Vagina (tissue), 2 donors: Measurements from ENCODE around the gene DENND2D. TPM values are rescaled to one million over a fixed set of nuclear protein-coding genes. Genes with fewer than 3 reads are reported as not detected.

Source experiments
- DNase-seq, 2 donors: peaks; one replicate each; pipeline ENCODE4 v3.0.0-alpha.2; 2017; ENCODE audit errors: extremely low spot score in 2 of 2
- H3K27ac ChIP-seq: fragments of 200-600 bp; sonication (generic); one replicate; pipeline ENCODE4 v1.5.1; 2019
- H3K27me3 ChIP-seq: fragments of 200-600 bp; sonication (generic); one replicate; pipeline ENCODE4 v1.5.1; 2019
- H3K36me3 ChIP-seq, 2 donors: fragments of 200-600 bp; sonication (generic); one replicate each; pipeline ENCODE4 v1.5.1; 2017 to 2019
- H3K4me1 ChIP-seq: fragments of 200-600 bp; sonication (generic); one replicate; pipeline ENCODE4 v1.5.1; 2019
- H3K4me3 ChIP-seq, 2 donors: fragments of 200-600 bp; sonication (generic); 1 replicate in 1 of 2; 2 replicates in 1 of 2; pipeline ENCODE4 v1.5.1; 2016 to 2019
- H3K9me3 ChIP-seq: fragments of 200-600 bp; sonication (generic); one replicate; pipeline ENCODE4 v1.5.1; 2019
- POLR2A ChIP-seq, 2 donors: fragments of 450-650 bp; IDR thresholded peaks; one replicate each; pipeline ENCODE4 v1.6.1; 2017; ENCODE audit warnings: antibody characterized with exemption in 2 of 2, mild to moderate bottlenecking in 2 of 2, moderate library complexity in 2 of 2
- POLR2AphosphoS5 ChIP-seq, 2 donors: sonication (generic); formaldehyde crosslinking; IDR thresholded peaks; one replicate each; pipeline ENCODE4 v1.9.0; 2017; ENCODE audit warnings: antibody characterized with exemption in 2 of 2, mild to moderate bottlenecking in 2 of 2, low read depth in 1 of 2; ENCODE audit not compliant: insufficient read depth in 1 of 2
- intact Hi-C: fragments of 100-400 bp; cut with DNase I; formaldehyde crosslinking; loops from one replicate; pipeline ENCODE4 v1.15.1; 2023
- total RNA-seq: library from RNA; depleted of rRNA; stranded (reverse); fragments of >200 nt; gene quantifications from one replicate; pipeline ENCODE4 v1.2.3, GENCODE V29; 2016
- TF ChIP-seq, protein P1 (sequence below), 3 experiments: fragments of 450-650 bp in 2 of 3; fragments of 200-600 bp in 1 of 3; sonication (generic) in 1 of 3; IDR thresholded peaks; one replicate each; pipeline ENCODE4 v1.5.1; 2017 to 2019; ENCODE audit warnings: antibody characterized with exemption in 3 of 3, mild to moderate bottlenecking in 2 of 3, moderate library complexity in 2 of 3

DENND2D gene
- total RNA-seq, 1 donor from 2014 or later = 25.5 TPM

- Histone ChIP-seq H3K9me3 (no peaks in the 10 kb centered on the region), H3K36me3 (peaks cover 0 to 25% of the 10 kb centered on the region in 2 donors), H3K4me3 (no peak overlapping the region), H3K4me1 (peaks cover 55% of the 10 kb centered on the region), H3K27me3 (no peaks in the 10 kb centered on the region), H3K27ac (peak overlapping the region; percentile 79)
- peak in 1 of 2 donors; percentile 42 for TF ChIP-seq POLR2AphosphoS5 (IDR thresholded peaks at IDR 0.05; ENCODE audit: insufficient read depth in 1 of 2, low read depth in 1 of 2)
- TF ChIP-seq, protein P1, sequence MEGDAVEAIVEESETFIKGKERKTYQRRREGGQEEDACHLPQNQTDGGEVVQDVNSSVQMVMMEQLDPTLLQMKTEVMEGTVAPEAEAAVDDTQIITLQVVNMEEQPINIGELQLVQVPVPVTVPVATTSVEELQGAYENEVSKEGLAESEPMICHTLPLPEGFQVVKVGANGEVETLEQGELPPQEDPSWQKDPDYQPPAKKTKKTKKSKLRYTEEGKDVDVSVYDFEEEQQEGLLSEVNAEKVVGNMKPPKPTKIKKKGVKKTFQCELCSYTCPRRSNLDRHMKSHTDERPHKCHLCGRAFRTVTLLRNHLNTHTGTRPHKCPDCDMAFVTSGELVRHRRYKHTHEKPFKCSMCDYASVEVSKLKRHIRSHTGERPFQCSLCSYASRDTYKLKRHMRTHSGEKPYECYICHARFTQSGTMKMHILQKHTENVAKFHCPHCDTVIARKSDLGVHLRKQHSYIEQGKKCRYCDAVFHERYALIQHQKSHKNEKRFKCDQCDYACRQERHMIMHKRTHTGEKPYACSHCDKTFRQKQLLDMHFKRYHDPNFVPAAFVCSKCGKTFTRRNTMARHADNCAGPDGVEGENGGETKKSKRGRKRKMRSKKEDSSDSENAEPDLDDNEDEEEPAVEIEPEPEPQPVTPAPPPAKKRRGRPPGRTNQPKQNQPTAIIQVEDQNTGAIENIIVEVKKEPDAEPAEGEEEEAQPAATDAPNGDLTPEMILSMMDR (IDR thresholded peaks at IDR 0.05) = no peak
- no peak for DNase-seq
- intact Hi-C loops = no loop called here
Measured at GRCh38 chr1:111190931-111191451, 9.5 kb downstream of the DENND2D start.

DNA sequence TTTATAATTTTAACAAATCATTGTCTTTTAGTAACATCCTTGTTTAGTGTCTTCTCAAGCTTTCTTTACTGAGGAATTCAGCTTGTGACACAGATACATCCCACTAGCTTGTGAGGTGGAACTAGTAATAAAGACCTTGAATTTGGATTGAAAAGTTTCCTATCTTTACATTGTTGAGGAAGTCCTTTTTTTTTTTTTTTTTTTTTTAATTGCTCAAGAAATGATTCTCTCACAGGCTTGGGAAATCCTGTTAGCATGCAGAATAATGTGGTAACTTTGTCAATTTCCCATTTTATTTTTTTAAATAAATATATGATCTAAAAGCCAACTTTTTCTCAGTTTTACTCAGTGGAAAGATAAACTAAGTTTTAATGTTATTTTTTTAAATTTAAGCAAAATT lies 15.8 kb downstream of the DENND2D start:
- Histone ChIP-seq H3K27me3 (no peaks in the 10 kb centered on the region), H3K27ac (no peak overlapping the region), H3K9me3 (no peaks in the 10 kb centered on the region), H3K4me3 (no peak overlapping the region), H3K4me1 (peaks cover 9% of the 10 kb centered on the region), H3K36me3 (peaks cover 0 to 21% of the 10 kb centered on the region in 2 donors)
- no peak for TF ChIP-seq POLR2A (IDR thresholded peaks at IDR 0.05)
- TF ChIP-seq, protein P1 (IDR thresholded peaks at IDR 0.05) = no peak
- no peak for TF ChIP-seq POLR2AphosphoS5 (IDR thresholded peaks at IDR 0.05; ENCODE audit: insufficient read depth in 1 of 2, low read depth in 1 of 2)
- intact Hi-C loops = no loop called here
- no peak for DNase-seq

DNA sequence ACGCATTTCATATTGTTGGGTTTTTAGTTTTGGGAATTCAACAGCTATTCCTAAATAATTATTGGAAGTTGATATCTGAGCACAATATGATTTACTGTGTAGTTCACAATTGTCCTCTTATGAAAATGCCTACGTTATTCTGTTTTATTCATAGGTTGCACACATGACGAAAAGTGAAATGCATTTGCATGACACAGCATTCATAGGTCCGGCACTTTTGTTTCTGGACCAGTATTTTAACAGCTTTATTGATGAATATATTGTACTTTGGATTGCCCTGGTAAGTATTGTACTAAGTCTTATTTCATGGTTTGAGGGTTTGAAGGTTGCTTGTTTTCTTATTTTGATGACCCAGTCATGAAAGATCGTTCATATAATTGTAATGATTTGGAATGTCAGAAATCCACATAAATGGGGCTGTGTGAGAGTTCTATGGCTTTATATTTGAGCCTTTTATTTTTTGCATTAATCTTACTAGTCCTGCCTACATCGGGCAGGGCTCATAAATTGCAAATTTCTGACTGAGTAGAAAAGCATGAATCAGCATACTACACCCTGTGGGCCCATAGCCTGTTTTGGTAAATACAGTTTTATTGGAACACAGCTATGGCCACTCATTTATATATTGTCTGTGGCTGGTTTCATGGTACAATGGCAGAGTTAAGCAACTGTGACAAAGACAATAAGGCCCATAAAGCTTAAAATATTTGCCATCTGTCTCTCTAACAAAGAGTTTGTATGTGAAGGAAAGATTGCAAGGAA lies 17.0 kb downstream of the DENND2D start:
- no peak for DNase-seq
- no peaks in the 10 kb centered on the region for H3K27me3 ChIP-seq
- no peak overlapping the region for H3K4me3 ChIP-seq
- H3K27ac ChIP-seq = no peak overlapping the region
- H3K36me3 ChIP-seq = peaks cover 0 to 18% of the 10 kb centered on the region in 2 donors
- peaks cover 9% of the 10 kb centered on the region for H3K4me1 ChIP-seq
- no peaks in the 10 kb centered on the region for H3K9me3 ChIP-seq
- intact Hi-C loops = no loop called here
- TF ChIP-seq, protein P1 (IDR thresholded peaks at IDR 0.05) = no peak
- no peak for TF ChIP-seq POLR2AphosphoS5 (IDR thresholded peaks at IDR 0.05; ENCODE audit: insufficient read depth in 1 of 2, low read depth in 1 of 2)
- TF ChIP-seq POLR2A (IDR thresholded peaks at IDR 0.05) = no peak

DNA sequence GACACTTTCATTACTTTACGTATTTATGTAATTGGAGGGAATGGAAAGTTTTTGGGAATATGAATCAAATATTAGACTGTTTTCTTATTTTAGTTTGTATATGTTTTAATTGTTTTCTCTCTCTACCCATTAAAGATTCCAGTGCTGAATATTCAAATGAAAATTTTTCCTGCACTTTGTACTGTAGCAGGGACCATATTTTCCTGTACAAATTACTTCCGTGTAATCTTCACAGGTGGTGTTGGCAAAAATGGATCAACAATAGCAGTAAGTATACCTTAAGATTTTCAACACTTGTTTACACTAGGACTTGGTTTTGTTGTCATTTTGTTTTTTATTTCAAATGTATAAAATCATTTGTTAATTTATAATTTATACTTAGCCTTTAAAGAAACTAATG lies 18.4 kb downstream of the DENND2D start:
- H3K4me3 ChIP-seq = no peak overlapping the region
- H3K36me3 ChIP-seq = peaks cover 0 to 5% of the 10 kb centered on the region in 2 donors
- no peaks in the 10 kb centered on the region for H3K9me3 ChIP-seq
- TF ChIP-seq POLR2AphosphoS5 (IDR thresholded peaks at IDR 0.05; ENCODE audit: insufficient read depth in 1 of 2, low read depth in 1 of 2) (no peak), POLR2A (IDR thresholded peaks at IDR 0.05) (no peak)
- TF ChIP-seq, protein P1 (IDR thresholded peaks at IDR 0.05) = no peak
- intact Hi-C loops = no loop called here
- no peak overlapping the region for H3K27ac ChIP-seq
- peaks cover 9% of the 10 kb centered on the region for H3K4me1 ChIP-seq
- H3K27me3 ChIP-seq = no peaks in the 10 kb centered on the region
- DNase-seq = no peak

GRCh38 chr1:111179968-111180533 lies 20.4 kb downstream of the DENND2D start:
- intact Hi-C loops = no loop called here
- peaks cover 9% of the 10 kb centered on the region for H3K4me1 ChIP-seq
- H3K27me3 ChIP-seq = no peaks in the 10 kb centered on the region
- H3K36me3 ChIP-seq = peaks cover 0 to 7% of the 10 kb centered on the region in 2 donors
- TF ChIP-seq POLR2A (IDR thresholded peaks at IDR 0.05) (no peak), POLR2AphosphoS5 (IDR thresholded peaks at IDR 0.05; ENCODE audit: insufficient read depth in 1 of 2, low read depth in 1 of 2) (no peak)
- TF ChIP-seq, protein P1 (IDR thresholded peaks at IDR 0.05) = no peak
- no peaks in the 10 kb centered on the region for H3K9me3 ChIP-seq
- DNase-seq = no peak
- H3K4me3 ChIP-seq = no peak overlapping the region
- H3K27ac ChIP-seq = no peak overlapping the region
